Osteocyte (in vitro differentiated cells): Measurements from ENCODE around the gene PLXNC1. TPM values are rescaled to one million over a fixed set of nuclear protein-coding genes. Genes with fewer than 3 reads are reported as not detected.

Experiments
- DNase-seq: peaks from one replicate; pipeline ENCODE4 v3.0.0; 2021; ENCODE audit warnings: mixed read lengths; ENCODE audit not compliant: unreplicated experiment; ENCODE audit errors: extremely low spot score
- H3K27ac Mint-ChIP-seq: one replicate; pipeline ENCODE4 v1.8.0; 2021; ENCODE audit warnings: mild to moderate bottlenecking, mixed read lengths; ENCODE audit not compliant: unreplicated experiment
- H3K27me3 Mint-ChIP-seq: one replicate; pipeline ENCODE4 v1.8.0; 2021; ENCODE audit warnings: mixed read lengths; ENCODE audit not compliant: unreplicated experiment
- H3K36me3 Mint-ChIP-seq: one replicate; pipeline ENCODE4 v1.8.0; 2021; ENCODE audit warnings: mixed read lengths; ENCODE audit not compliant: unreplicated experiment
- H3K4me1 Mint-ChIP-seq: one replicate; pipeline ENCODE4 v1.8.0; 2021; ENCODE audit warnings: mixed read lengths; ENCODE audit not compliant: unreplicated experiment
- H3K4me3 Mint-ChIP-seq: one replicate; pipeline ENCODE4 v1.8.0; 2021; ENCODE audit warnings: mild to moderate bottlenecking, moderate library complexity, mixed read lengths; ENCODE audit not compliant: unreplicated experiment
- H3K9me3 Mint-ChIP-seq: one replicate; pipeline ENCODE4 v1.8.0; 2021; ENCODE audit warnings: mixed read lengths; ENCODE audit not compliant: unreplicated experiment
- CTCF ChIP-seq: fragments of 200-600 bp; sonication (generic); IDR thresholded peaks from 2 replicates; pipeline ENCODE4 v1.5.0; 2021; ENCODE audit warnings: antibody characterized with exemption, mild to moderate bottlenecking, moderate library complexity
- total RNA-seq: library from RNA; stranded (reverse); gene quantifications from 2 replicates; pipeline ENCODE4 v1.2.1, GENCODE V29; 2021

The PLXNC1 gene
- total RNA-seq, 1 donor from 2014 or later = 0.32 TPM

- Mint-ChIP-seq H3K9me3 (no peaks in the 10 kb centered on the region), H3K4me3 (no peak overlapping the region), H3K27ac (no peak overlapping the region), H3K4me1 (no peaks in the 10 kb centered on the region), H3K27me3 (peaks cover 38% of the 10 kb centered on the region), H3K36me3 (no peaks in the 10 kb centered on the region)
- no peak for DNase-seq
- no peak for TF ChIP-seq CTCF
Measured at GRCh38 chr12:94141004-94141764, 7.2 kb upstream of the PLXNC1 start.

- H3K27ac Mint-ChIP-seq = no peak overlapping the region
- no peak overlapping the region for H3K4me3 Mint-ChIP-seq
- TF ChIP-seq CTCF = no peak
- H3K36me3 Mint-ChIP-seq = no peaks in the 10 kb centered on the region
- H3K4me1 Mint-ChIP-seq = no peaks in the 10 kb centered on the region
- no peak for DNase-seq
- H3K9me3 Mint-ChIP-seq = no peaks in the 10 kb centered on the region
- H3K27me3 Mint-ChIP-seq = peaks cover 46% of the 10 kb centered on the region
Measured at GRCh38 chr12:94141892-94142291, 6.5 kb upstream of the PLXNC1 start.

- Mint-ChIP-seq H3K4me3 (no peak overlapping the region), H3K9me3 (no peaks in the 10 kb centered on the region), H3K36me3 (no peaks in the 10 kb centered on the region), H3K27ac (no peak overlapping the region), H3K27me3 (peaks cover 51% of the 10 kb centered on the region), H3K4me1 (peaks cover 2% of the 10 kb centered on the region)
- no peak for TF ChIP-seq CTCF
- DNase-seq = no peak
Measured at GRCh38 chr12:94143438-94143837, 4.9 kb upstream of the PLXNC1 start.

GRCh38 chr12:94143951-94144350 is 4.4 kb upstream of the PLXNC1 start:
- H3K9me3 Mint-ChIP-seq = no peaks in the 10 kb centered on the region
- H3K4me1 Mint-ChIP-seq = peaks cover 2% of the 10 kb centered on the region
- no peak for DNase-seq
- peaks cover 50% of the 10 kb centered on the region for H3K27me3 Mint-ChIP-seq
- no peak for TF ChIP-seq CTCF
- no peaks in the 10 kb centered on the region for H3K36me3 Mint-ChIP-seq
- no peak overlapping the region for H3K4me3 Mint-ChIP-seq
- no peak overlapping the region for H3K27ac Mint-ChIP-seq

- TF ChIP-seq CTCF = no peak
- H3K4me1 Mint-ChIP-seq = peaks cover 5% of the 10 kb centered on the region
- H3K36me3 Mint-ChIP-seq = no peaks in the 10 kb centered on the region
- no peak for DNase-seq
- H3K4me3 Mint-ChIP-seq = no peak overlapping the region
- no peaks in the 10 kb centered on the region for H3K9me3 Mint-ChIP-seq
- H3K27ac Mint-ChIP-seq = no peak overlapping the region
- H3K27me3 Mint-ChIP-seq = peaks cover 53% of the 10 kb centered on the region
Measured at GRCh38 chr12:94144781-94145180, 3.6 kb upstream of the PLXNC1 start.
